Loucy (cell line): Measurements from ENCODE around the gene KSR1.

Source experiments
- EZH2phosphoT487 ChIP-seq: fragments of 200-600 bp; IDR thresholded peaks from 2 replicates; pipeline ENCODE4 v1.6.1; 2018; ENCODE audit warnings: antibody characterized with exemption, mild to moderate bottlenecking, moderate library complexity, borderline replicate concordance
- TF ChIP-seq, protein P1 (sequence below): fragments of 200-600 bp; sonication (generic); conservative IDR thresholded peaks from 2 replicates; pipeline ENCODE4 v1.5.1; 2014; ENCODE audit warnings: mild to moderate bottlenecking, antibody characterized with exemption, low read length

DNA sequence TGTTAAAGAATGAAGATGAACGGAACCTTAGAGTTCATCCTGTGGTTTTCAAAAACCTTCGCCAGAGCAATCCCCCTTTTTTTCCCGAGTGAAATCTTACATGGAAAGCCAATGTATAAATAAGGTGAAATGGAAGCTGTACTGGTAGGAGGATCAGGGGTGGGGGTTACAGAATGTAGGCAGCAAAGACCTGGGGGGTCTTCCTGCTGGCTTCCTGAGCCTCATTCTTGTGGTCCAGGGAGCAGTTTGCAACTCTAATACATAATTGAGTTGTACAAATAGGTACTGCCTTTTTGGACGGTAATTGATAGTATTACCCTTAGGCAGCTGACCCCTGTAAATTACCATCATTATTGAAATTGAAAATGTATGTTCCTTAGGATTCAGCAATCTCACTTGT is 34.1 kb downstream of the KSR1 start:
- TF ChIP-seq, protein P1, sequence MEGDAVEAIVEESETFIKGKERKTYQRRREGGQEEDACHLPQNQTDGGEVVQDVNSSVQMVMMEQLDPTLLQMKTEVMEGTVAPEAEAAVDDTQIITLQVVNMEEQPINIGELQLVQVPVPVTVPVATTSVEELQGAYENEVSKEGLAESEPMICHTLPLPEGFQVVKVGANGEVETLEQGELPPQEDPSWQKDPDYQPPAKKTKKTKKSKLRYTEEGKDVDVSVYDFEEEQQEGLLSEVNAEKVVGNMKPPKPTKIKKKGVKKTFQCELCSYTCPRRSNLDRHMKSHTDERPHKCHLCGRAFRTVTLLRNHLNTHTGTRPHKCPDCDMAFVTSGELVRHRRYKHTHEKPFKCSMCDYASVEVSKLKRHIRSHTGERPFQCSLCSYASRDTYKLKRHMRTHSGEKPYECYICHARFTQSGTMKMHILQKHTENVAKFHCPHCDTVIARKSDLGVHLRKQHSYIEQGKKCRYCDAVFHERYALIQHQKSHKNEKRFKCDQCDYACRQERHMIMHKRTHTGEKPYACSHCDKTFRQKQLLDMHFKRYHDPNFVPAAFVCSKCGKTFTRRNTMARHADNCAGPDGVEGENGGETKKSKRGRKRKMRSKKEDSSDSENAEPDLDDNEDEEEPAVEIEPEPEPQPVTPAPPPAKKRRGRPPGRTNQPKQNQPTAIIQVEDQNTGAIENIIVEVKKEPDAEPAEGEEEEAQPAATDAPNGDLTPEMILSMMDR: no peak
- no peak for TF ChIP-seq EZH2phosphoT487
